GM12878 (cell line): ENCODE measurements around the gene PCSK9. TPM values are rescaled to one million over a fixed set of nuclear protein-coding genes. Genes with fewer than 3 reads are reported as not detected.

ENCODE experiments used
- ATAC-seq: fragments of 200-7000 bp; cut with Tn5 transposase; 3 replicates; pipeline ENCODE4 v1.9.1; 2020; ENCODE audit warnings: mild to moderate bottlenecking, moderate library complexity
- BruUV-seq: library from RNA; stranded (reverse); fragments of 400-500 nt; replicated peaks from 2 replicates; lab custom pipeline; 2021; lab: Mats Ljungman, UMichigan
- CTCF ChIA-PET: fragments of 300-600 bp; sonication (Branson Sonifier 250); formaldehyde crosslinking; extraction: SDS; loops from one replicate; lab custom pipeline; 2021; ENCODE audit warnings: inconsistent platforms; lab: Yijun Ruan, JAX
- POLR2A ChIA-PET: fragments of 350-600 bp; formaldehyde crosslinking; extraction: SDS; loops from one replicate; lab custom pipeline; 2021; ENCODE audit warnings: inconsistent platforms; lab: Charles Lee
- RAD21 ChIA-PET: fragments of 300-600 bp; sonication (Branson Sonifier 250); formaldehyde crosslinking; loops from one replicate; lab custom pipeline; 2023; ENCODE audit warnings: antibody characterized with exemption; ENCODE audit not compliant: unreplicated experiment; lab: Charles Lee
- SMC1A ChIA-PET: fragments of 300-600 bp; sonication (Branson Sonifier 250); formaldehyde crosslinking; loops from one replicate; lab custom pipeline; 2023; ENCODE audit not compliant: unreplicated experiment, uncharacterized antibody; lab: Charles Lee
- DNase-seq: peaks from one replicate; pipeline ENCODE4 v3.0.0-alpha.2; 2011; ENCODE audit warnings: low read depth, low spot score
- FAIRE-seq: peaks from 3 replicates; lab custom pipeline; 2011; peaks lifted over from hg19 to GRCh38; lab: Jason Lieb, UNC
- H2AFZ ChIP-seq: 2 replicates; pipeline ENCODE4 v1.6.0; 2011; ENCODE audit warnings: low read depth, low read length, control low read depth; ENCODE audit not compliant: control insufficient read depth
- H3K27ac ChIP-seq: 2 replicates; pipeline ENCODE4 v1.5.1; 2011; ENCODE audit warnings: control low read depth; ENCODE audit not compliant: control insufficient read depth, insufficient read depth
- H3K27me3 ChIP-seq, 2 experiments: replicated peaks in 1 of 2; 2 replicates each; pipeline versions ENCODE4 v1.6.0 to v1.6.1; 2011; ENCODE audit warnings: low read length in 1 of 2; ENCODE audit not compliant: control insufficient read depth in 2 of 2, insufficient read depth in 2 of 2
- H3K36me3 ChIP-seq, 2 experiments: 2 replicates each; pipeline ENCODE4 v1.5.1; 2011; ENCODE audit warnings: low read length in 1 of 2; ENCODE audit not compliant: control insufficient read depth in 2 of 2, insufficient read depth in 2 of 2
- H3K4me1 ChIP-seq: 2 replicates; pipeline ENCODE4 v1.6.1; 2011; ENCODE audit warnings: mild to moderate bottlenecking, low read length, moderate library complexity, mixed read lengths; ENCODE audit not compliant: control insufficient read depth, insufficient read depth
- H3K4me2 ChIP-seq: 2 replicates; pipeline ENCODE4 v1.6.0; 2011; ENCODE audit warnings: control low read depth; ENCODE audit not compliant: control insufficient read depth, insufficient read depth
- H3K4me3 ChIP-seq: fragments of 200-600 bp; sonication (generic); 2 replicates; pipeline ENCODE4 v1.5.1; 2016
- H3K79me2 ChIP-seq: 2 replicates; pipeline ENCODE4 v1.6.0; 2011; ENCODE audit warnings: low read length; ENCODE audit not compliant: control insufficient read depth, insufficient read depth
- H3K9ac ChIP-seq: 2 replicates; pipeline ENCODE4 v1.8.0; 2011; ENCODE audit warnings: low read length, control low read depth, mixed read lengths; ENCODE audit not compliant: control insufficient read depth, insufficient read depth
- H3K9me3 ChIP-seq: replicated peaks from 3 replicates; pipeline ENCODE4 v1.5.1; 2011; ENCODE audit warnings: mild to moderate bottlenecking, low read length; ENCODE audit not compliant: control insufficient read depth, insufficient read depth
- H4K20me1 ChIP-seq: 2 replicates; pipeline ENCODE4 v1.6.0; 2011; ENCODE audit not compliant: control insufficient read depth, insufficient read depth
- CHD2 ChIP-seq: IDR thresholded peaks from 2 replicates; pipeline ENCODE4 v1.6.1; 2011; ENCODE audit warnings: low read depth, low read length, improper control_type of control experiment, borderline replicate concordance
- EP300 ChIP-seq, 2 experiments: fragments of 150-350 bp in 1 of 2; IDR thresholded peaks; 2 replicates each; pipeline ENCODE4 v1.6.1; 2011 to 2012; ENCODE audit warnings: low read depth in 2 of 2, low read length in 2 of 2, borderline replicate concordance in 1 of 2, improper control_type of control experiment in 1 of 2, inconsistent platforms in 1 of 2; ENCODE audit not compliant: control insufficient read depth in 1 of 2
- EZH2 ChIP-seq: IDR thresholded peaks from 2 replicates; pipeline ENCODE4 v1.6.1; 2012; ENCODE audit warnings: low read depth, mild to moderate bottlenecking, control low read depth, inconsistent platforms, low read length, borderline replicate concordance; ENCODE audit not compliant: control insufficient read depth
- GATAD2B ChIP-seq: fragments of 450-650 bp; conservative IDR thresholded peaks from 2 replicates; pipeline ENCODE4 v1.6.1; 2017; ENCODE audit warnings: low read depth, mild to moderate bottlenecking, moderate library complexity
- MTA3 ChIP-seq: IDR thresholded peaks from 2 replicates; pipeline ENCODE4 v1.6.1; 2012; ENCODE audit warnings: low read length, inconsistent platforms, borderline replicate concordance
- MYB ChIP-seq: fragments of 150-350 bp; IDR thresholded peaks from 2 replicates; pipeline ENCODE4 v1.6.1; 2014; ENCODE audit warnings: mild to moderate bottlenecking, low read depth, low read length, borderline replicate concordance
- NFYA ChIP-seq: IDR thresholded peaks from 2 replicates; pipeline ENCODE4 v1.6.1; 2011; ENCODE audit warnings: low read depth, mild to moderate bottlenecking, low read length, improper control_type of control experiment, borderline replicate concordance
- NR2C2 ChIP-seq: IDR thresholded peaks from 2 replicates; pipeline ENCODE4 v1.6.1; 2011; ENCODE audit warnings: borderline replicate concordance, low read depth; ENCODE audit not compliant: control insufficient read depth, insufficient read length
- PAX5 ChIP-seq: IDR thresholded peaks from 2 replicates; pipeline ENCODE4 v1.6.1; 2011; ENCODE audit warnings: low read depth, low read length, borderline replicate concordance
- POLR2A ChIP-seq: IDR thresholded peaks from 2 replicates; pipeline ENCODE4 v1.6.1; 2011; ENCODE audit warnings: low read depth, mild to moderate bottlenecking, low read length
- SIN3A ChIP-seq: IDR thresholded peaks from 2 replicates; pipeline ENCODE4 v1.6.1; 2012; ENCODE audit warnings: low read depth, low read length, improper control_type of control experiment
- TCF12 ChIP-seq: IDR thresholded peaks from 2 replicates; pipeline ENCODE4 v1.6.1; 2011; ENCODE audit warnings: low read depth, mild to moderate bottlenecking, low read length
- WRNIP1 ChIP-seq: IDR thresholded peaks from 2 replicates; pipeline ENCODE4 v1.6.1; 2011; ENCODE audit warnings: low read depth, low read length, improper control_type of control experiment, borderline replicate concordance
- ZBED1 ChIP-seq: IDR thresholded peaks from 2 replicates; pipeline ENCODE4 v1.6.1; 2016; ENCODE audit warnings: borderline replicate concordance
- WGBS: methylation state at CpG from one replicate; pipeline ENCODE4 v1.1.6; 2016; ENCODE audit warnings: low lambda C conversion rate; ENCODE audit not compliant: insufficient replicate concordance, insufficient coverage; ENCODE audit errors: missing lambda C conversion rate; 5-methylcytosine and 5-hydroxymethylcytosine counted together
- in situ Hi-C: fragments of 300-500 bp; cut with MboI; formaldehyde crosslinking; loops from 9 replicates; pipeline ENCODE4 v1.14.3; 2018; ENCODE audit warnings: mixed read lengths
- intact Hi-C: fragments of 100-400 bp; cut with micrococcal nuclease; formaldehyde crosslinking; loops from one replicate; pipeline ENCODE4 v1.14.2; 2022; ENCODE audit not compliant: unreplicated experiment
- polyA plus RNA-seq, 11 experiments: library from polyadenylated mRNA; depleted of rRNA in 4 of 11; unstranded in 6 of 11; stranded (reverse) in 5 of 11; fragments of >200 nt; fragmentation: Nextera tagmentation in 4 of 11; fragmentation: Illumina TruSeq in 1 of 11; extraction: Ambion mirVana in 4 of 11; extraction: Trizol in 1 of 11; gene quantifications; 1 replicate in 1 of 11; 2 replicates in 10 of 11; pipeline versions ENCODE4 v1.2.1 to v1.2.3, GENCODE V29; 2011 to 2016; ENCODE audit warnings: inconsistent platforms in 2 of 11, missing spikeins in 2 of 11, low read depth in 1 of 11
- total RNA-seq, 4 experiments: library from RNA; depleted of rRNA in 3 of 4; stranded (reverse); fragments of >200 nt in 3 of 4; fragmentation: Illumina TruSeq in 1 of 4; extraction: Trizol in 1 of 4; gene quantifications; 2 replicates each; pipeline versions ENCODE4 v1.2.1 to v1.2.3, GENCODE V29; 2013 to 2021
- TF ChIP-seq, protein P1 (sequence below), 3 experiments: IDR thresholded peaks in 2 of 3; conservative IDR thresholded peaks in 1 of 3; 2 replicates each; pipeline ENCODE4 v1.5.1; 2011; ENCODE audit warnings: low read depth in 3 of 3, low read length in 3 of 3, mild to moderate bottlenecking in 3 of 3, control low read depth in 2 of 3, moderate library complexity in 2 of 3, inconsistent platforms in 1 of 3, mixed read lengths in 1 of 3; ENCODE audit not compliant: control insufficient read depth in 2 of 3, insufficient read depth in 1 of 3; ENCODE audit errors: extremely low read depth in 1 of 3
- TF ChIP-seq, protein P2 (sequence below): fragments of 450-650 bp; IDR thresholded peaks from 2 replicates; pipeline ENCODE4 v1.6.1; 2017; ENCODE audit warnings: mild to moderate bottlenecking
- TF ChIP-seq, protein P3 (sequence below): IDR thresholded peaks from 2 replicates; pipeline ENCODE4 v1.6.1; 2011; ENCODE audit warnings: borderline replicate concordance, low read depth, mild to moderate bottlenecking, moderate library complexity, mixed read lengths, low read length; ENCODE audit not compliant: insufficient read depth; ENCODE audit errors: extremely low read length

Gene PCSK9
- total and polyA plus RNA-seq, 10 of the 15 experiments (the other 5 are each of a cell fraction or from before 2014, with no cell fraction given), result 0.03 to 0.15 TPM; not detected in 8

DNA sequence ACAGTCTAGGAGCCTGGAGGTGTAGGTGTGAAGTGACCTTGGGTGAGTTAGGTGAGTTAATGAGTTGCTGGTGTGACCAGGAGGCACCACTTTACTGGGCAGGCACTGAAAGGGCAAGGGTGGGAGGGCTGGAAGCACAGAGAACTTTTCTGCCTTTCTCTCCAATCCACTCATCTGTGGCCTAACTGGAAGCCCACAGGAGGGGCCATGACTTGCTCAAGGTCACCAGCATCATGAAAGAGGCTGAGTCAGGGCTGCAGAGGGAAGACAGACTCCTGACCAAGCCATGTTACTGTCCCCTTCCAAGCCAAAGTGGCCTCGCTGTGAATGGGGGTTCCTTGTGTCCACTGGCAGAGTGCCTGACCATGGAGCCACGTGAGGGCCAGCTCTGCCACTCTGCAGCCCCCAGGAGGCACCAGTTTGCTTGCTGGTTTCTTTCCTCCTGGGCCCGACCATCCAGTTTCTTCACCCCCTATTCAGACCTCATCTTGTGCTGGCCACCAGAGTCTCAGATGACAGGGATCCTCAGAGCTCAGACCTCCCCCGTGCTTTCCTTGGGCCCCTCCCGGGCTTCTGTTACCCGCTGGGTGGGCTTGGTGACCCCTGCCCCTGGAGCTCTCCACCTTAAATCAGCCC is 44.9 kb upstream of the PCSK9 start:
- CTCF ChIA-PET, result interaction anchor here (19.5 kb wide), 1 partner anchor 46 kb away, joined by 436 read pairs; no protein-coding TSS in a partner anchor
- SMC1A ChIA-PET, result interaction anchor here (6.7 kb wide), 1 partner anchor 47 kb away, joined by 147 read pairs; no protein-coding TSS in a partner anchor
- Histone ChIP-seq H3K4me3 (no peak overlapping the region), H3K9ac (no peak overlapping the region), H3K4me2 (no peak overlapping the region), H3K79me2 (no peaks in the 10 kb centered on the region), H2AFZ (no peak overlapping the region), H4K20me1 (no peaks in the 10 kb centered on the region; the same call in 1 of the 2 replicates), H3K36me3 (no peaks in the 10 kb centered on the region), H3K9me3 (no peaks in the 10 kb centered on the region), H3K27ac (no peak overlapping the region), H3K27me3 (peaks cover 2 to 5% of the 10 kb centered on the region in 2 experiments), H3K4me1 (peaks cover 3% of the 10 kb centered on the region; the same call in 1 of the 2 replicates)
- ATAC-seq (no peak), FAIRE-seq (no peak), DNase-seq (no peak)
- in situ Hi-C loops (no loop called here), intact Hi-C loops (no loop called here)
- RAD21 ChIA-PET, result interaction anchor here (5.0 kb wide), 1 partner anchor 47 kb away, joined by 156 read pairs; no protein-coding TSS in a partner anchor
- 2% methylated on average over 6 of the region's 6 CpGs for WGBS
- POLR2A ChIA-PET, result no interaction called here
- TF ChIP-seq, protein P1, sequence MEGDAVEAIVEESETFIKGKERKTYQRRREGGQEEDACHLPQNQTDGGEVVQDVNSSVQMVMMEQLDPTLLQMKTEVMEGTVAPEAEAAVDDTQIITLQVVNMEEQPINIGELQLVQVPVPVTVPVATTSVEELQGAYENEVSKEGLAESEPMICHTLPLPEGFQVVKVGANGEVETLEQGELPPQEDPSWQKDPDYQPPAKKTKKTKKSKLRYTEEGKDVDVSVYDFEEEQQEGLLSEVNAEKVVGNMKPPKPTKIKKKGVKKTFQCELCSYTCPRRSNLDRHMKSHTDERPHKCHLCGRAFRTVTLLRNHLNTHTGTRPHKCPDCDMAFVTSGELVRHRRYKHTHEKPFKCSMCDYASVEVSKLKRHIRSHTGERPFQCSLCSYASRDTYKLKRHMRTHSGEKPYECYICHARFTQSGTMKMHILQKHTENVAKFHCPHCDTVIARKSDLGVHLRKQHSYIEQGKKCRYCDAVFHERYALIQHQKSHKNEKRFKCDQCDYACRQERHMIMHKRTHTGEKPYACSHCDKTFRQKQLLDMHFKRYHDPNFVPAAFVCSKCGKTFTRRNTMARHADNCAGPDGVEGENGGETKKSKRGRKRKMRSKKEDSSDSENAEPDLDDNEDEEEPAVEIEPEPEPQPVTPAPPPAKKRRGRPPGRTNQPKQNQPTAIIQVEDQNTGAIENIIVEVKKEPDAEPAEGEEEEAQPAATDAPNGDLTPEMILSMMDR (IDR thresholded peaks at IDR 0.05 in 2 of 3, conservative IDR thresholded peaks at IDR 0.05 in 1 of 3; ENCODE audit: control insufficient read depth in 2 of 3, extremely low read depth in 1 of 3, insufficient read depth in 1 of 3, low read depth in 3 of 3, low read length in 3 of 3), result no peak
- TF ChIP-seq EZH2, result no peak
- TF ChIP-seq, protein P2, sequence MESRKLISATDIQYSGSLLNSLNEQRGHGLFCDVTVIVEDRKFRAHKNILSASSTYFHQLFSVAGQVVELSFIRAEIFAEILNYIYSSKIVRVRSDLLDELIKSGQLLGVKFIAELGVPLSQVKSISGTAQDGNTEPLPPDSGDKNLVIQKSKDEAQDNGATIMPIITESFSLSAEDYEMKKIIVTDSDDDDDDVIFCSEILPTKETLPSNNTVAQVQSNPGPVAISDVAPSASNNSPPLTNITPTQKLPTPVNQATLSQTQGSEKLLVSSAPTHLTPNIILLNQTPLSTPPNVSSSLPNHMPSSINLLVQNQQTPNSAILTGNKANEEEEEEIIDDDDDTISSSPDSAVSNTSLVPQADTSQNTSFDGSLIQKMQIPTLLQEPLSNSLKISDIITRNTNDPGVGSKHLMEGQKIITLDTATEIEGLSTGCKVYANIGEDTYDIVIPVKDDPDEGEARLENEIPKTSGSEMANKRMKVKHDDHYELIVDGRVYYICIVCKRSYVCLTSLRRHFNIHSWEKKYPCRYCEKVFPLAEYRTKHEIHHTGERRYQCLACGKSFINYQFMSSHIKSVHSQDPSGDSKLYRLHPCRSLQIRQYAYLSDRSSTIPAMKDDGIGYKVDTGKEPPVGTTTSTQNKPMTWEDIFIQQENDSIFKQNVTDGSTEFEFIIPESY, result no peak
- no peak for TF ChIP-seq NR2C2
- no peak for TF ChIP-seq NFYA
- TF ChIP-seq TCF12, result no peak
- TF ChIP-seq ZBED1, result no peak
- TF ChIP-seq WRNIP1, result no peak
- no peak for TF ChIP-seq PAX5
- TF ChIP-seq SIN3A, result no peak
- no peak for TF ChIP-seq EP300 (IDR thresholded peaks at IDR 0.05; ENCODE audit: borderline replicate concordance in 1 of 2, control insufficient read depth in 1 of 2, low read depth in 2 of 2, low read length in 2 of 2)
- no peak for TF ChIP-seq MYB
- no peak for TF ChIP-seq POLR2A
- TF ChIP-seq, protein P3, sequence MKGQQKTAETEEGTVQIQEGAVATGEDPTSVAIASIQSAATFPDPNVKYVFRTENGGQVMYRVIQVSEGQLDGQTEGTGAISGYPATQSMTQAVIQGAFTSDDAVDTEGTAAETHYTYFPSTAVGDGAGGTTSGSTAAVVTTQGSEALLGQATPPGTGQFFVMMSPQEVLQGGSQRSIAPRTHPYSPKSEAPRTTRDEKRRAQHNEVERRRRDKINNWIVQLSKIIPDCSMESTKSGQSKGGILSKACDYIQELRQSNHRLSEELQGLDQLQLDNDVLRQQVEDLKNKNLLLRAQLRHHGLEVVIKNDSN, result no peak
- no peak for TF ChIP-seq MTA3
- TF ChIP-seq GATAD2B, result no peak
- TF ChIP-seq CHD2, result no peak
- BruUV-seq, result no TSS peak
